Measurements from ENCODE around the gene LRCH4. TPM values are rescaled to one million over a fixed set of nuclear protein-coding genes. Genes with fewer than 3 reads are reported as not detected.
"Not testable (repeated sequence)": the region's sequence is repeated elsewhere in the genome, so short reads cannot be mapped to it uniquely, and the experiment has no call there.

Gene LRCH4
- total RNA-seq, 2 experiments from 2014 or later: 80.3 to 84.5 TPM

DNA sequence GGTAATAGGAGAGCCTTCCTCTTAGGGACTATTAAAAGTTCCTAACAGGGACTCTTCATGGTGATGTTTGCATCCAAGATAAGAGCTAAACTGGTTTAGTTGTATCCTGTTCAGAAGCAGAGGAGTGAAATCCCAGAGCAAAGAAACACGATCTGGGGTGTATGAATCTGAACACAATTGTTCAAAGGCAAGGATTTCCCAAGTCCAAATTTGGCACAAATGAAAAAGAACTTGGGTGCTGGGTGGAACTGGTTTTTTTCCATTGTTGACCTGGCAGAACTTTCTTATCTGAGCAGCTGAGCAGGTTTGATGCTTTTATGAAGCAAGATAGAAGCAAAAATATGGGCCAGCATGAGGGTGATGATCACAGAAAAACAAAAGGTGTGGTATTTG, 41.0 kb downstream of the LRCH4 start:
- CTCF ChIA-PET: interaction anchor here (0.7 to 4.1 kb wide), 8 partner anchors 14 to 75 kb away, joined by 3 to 34 read pairs (median 4); partner anchors contain the start of genes FBXO24 and LRCH4
- POLR2A ChIA-PET: interaction anchor here (0.5 to 2.2 kb wide), 5 partner anchors 11 to 330 kb away, joined by 3 to 14 read pairs (median 4); partner anchors contain the start of gene SRRT

DNA sequence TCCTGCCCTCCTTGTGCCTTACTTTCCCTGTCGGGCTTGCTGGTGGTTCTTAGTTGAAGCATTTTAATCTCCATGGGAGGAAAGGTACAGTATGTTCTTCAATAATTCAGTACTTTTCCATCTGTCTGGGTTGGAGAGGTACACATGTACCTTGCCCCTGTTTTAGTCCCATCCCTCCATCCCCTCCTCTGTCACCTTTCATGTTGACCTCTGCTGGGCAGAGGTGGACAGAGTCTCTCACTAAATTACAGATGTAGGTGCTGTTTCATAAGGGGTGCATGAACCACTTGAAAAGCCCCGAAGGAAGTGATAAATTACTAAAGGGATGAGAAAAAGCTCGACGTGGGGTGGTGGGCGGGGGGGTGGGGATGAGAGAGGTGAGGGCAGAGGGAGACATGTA, 41.5 kb downstream of the LRCH4 start:
- CTCF ChIA-PET: interaction anchor here (0.6 to 4.1 kb wide), 5 partner anchors 15 to 62 kb away, joined by 3 to 34 read pairs (median 15); no protein-coding TSS in a partner anchor
- POLR2A ChIA-PET: interaction anchor here (0.6 to 2.2 kb wide), 3 partner anchors 9 to 331 kb away, joined by 3 to 14 read pairs (median 3); partner anchors contain the start of gene SRRT

DNA sequence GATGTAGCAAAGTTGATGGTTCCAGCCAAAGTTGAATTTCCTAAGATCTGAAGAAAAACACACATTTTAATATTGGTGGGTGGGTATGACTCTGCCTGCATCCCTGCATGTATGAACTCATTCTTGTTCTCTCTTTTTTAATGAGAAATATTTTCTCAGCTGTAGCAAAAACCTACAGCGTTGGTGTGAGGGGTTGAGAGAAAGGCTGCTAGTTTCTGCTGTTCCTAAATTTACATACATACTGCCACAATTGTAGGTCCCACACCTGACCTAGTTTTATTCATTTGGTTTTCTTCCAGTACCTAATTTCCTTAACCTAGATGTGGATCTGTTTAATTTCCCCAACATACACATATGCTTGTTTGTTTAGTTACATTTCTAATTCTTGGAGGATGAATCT, 42.3 kb downstream of the LRCH4 start:
- POLR2A ChIA-PET: interaction anchor here (2.2 kb wide), 1 partner anchor 12 kb away, joined by 14 read pairs; no protein-coding TSS in a partner anchor
- CTCF ChIA-PET: interaction anchor here (0.6 to 3.1 kb wide), 7 partner anchors 16 to 60 kb away, joined by 3 to 15 read pairs (median 3); partner anchors contain the start of genes FBXO24, LRCH4 and NYAP1

DNA sequence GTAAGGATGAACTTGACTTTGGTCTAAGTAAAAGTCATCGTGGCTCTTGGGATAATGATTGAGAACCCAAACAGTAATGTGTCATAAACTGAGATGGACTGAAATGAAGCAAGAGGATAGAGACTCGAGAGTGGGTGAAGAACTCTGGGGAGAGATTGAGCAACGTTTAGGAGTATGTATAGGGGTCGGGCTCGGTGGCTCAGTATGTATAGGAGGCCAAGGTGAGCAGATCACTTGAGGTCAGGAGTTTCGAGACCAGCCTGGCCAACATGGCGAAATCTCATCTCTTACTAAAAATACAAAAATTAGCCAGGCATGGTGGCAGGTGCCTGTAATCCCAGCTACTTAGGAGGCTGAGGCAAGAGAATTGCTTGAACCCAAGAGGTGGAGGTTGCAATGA, 44.6 kb downstream of the LRCH4 start:
- POLR2A ChIA-PET: interaction anchor here (0.6 to 1.2 kb wide), 2 partner anchors 18 to 136 kb away, joined by 3 to 4 read pairs; no protein-coding TSS in a partner anchor

DNA sequence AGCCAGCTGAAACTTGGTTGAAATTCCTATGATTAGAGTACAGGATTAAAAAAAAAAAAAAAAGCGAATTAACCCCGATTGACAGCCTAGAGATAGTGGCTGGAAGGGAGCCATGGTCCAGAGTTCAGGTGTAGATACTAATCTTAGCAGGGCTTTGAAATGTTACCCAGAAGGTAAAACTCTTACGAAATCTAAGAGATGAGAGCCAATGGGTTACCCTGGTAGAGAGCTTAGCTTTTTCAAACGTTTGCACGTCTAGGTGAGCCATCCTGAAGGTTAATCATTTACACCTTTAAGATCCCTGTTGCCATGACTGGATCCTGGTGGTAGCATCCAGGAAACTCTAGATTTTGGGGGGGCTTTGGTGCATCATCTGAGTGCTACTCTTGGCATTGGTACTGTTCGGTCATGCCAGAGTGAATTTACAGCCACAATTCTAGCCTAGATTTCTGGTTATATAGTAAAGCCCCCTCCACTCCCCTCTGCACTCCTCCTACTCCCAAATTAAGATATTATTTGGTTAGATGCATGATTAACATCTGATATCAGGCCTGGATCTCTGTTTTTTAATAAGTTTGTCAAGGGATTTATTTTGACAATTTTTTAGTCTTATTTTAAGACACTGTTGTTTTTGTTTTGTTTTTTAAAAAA, 45.7 kb downstream of the LRCH4 start:
- CTCF ChIA-PET: interaction anchor here (0.7 to 3.1 kb wide), 3 partner anchors 19 to 21 kb away, joined by 4 to 15 read pairs (median 4); no protein-coding TSS in a partner anchor
- POLR2A ChIA-PET: no interaction called here

More for the DNA sequence above, 44.6 kb downstream of the LRCH4 start:
- CTCF ChIA-PET: interaction anchor here (0.6 to 3.1 kb wide), 2 partner anchors 18 to 303 kb away, joined by 4 to 15 read pairs; no protein-coding TSS in a partner anchor

DNA sequence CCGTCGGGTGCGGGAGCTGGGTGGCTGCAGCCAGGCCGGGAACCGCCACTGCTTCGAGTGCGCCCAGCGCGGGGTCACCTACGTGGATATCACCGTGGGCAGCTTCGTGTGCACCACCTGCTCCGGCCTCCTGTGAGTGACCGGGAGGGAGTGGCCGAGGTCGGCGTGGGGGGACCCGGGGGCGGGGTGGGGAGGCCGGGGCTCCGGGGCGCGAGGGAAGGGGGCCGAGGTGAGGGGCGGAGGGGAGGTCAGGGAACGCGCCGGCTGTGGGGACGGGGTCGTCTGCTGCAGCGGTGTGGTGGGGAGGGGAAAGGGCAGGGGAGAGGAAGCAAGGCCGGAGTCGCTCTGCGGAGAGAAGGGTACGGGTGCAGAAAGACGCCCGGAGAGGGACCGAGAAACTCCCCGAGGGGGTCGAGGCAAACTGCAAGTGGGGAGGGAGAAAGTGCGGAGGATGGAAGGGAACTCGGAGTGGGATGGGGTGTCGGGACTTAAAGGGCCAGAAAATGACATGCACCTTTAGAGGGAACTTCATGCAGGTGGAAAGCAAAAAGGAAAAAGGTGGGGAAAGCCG, 46.4 kb downstream of the LRCH4 start:
- CTCF ChIA-PET: interaction anchor here (0.7 to 1.7 kb wide), 6 partner anchors 9 to 166 kb away, joined by 3 to 8 read pairs (median 4); partner anchors contain the start of gene POP7

DNA sequence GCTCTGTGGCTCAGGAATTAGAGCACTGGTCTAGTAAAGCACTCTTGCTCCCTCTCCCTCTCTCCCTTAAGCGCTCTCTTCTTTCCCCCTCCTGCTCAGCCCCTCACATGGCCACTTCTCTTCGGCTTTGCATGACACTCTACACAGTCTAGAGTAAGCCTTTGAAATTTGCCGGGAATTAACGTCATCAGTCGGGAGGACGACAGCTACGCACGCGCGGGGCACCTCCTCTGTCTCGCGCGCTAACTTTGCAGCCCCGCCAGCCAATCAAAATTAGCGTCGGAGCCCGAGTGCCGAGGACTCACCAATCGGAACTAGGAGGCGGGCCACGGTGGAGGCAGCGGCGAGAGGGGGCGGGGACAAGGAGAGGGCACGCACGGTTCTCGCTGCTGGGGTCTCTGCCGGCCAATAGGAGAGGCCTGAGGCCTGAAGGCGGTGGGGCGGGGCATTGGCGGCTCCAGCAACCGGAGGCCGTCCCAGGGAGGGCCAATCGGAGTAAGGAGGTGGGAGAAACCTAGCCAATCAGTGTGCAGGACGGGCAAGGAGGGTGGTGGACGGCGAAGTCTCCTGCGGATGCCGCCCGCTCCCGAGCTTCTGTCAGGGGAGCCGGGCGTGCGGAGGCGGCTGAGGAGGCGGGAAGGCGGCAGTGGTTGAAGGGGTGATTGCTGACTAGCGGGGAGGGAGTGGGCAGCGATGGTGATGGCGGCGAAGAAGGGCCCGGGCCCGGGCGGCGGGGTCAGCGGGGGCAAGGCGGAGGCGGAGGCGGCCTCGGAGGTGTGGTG, 47.1 kb downstream of the LRCH4 start, which contains the start of gene AGFG2:
AGFG2 (plus strand) TSS at position 550 of the 782 bp plus-strand sequence; CDS start at position 694, 144 bp downstream.
- ChIA-PET CTCF (interaction anchor here (1.0 to 2.5 kb wide), 7 partner anchors 9 to 167 kb away, joined by 3 to 8 read pairs (median 4); partner anchors contain the start of gene POP7), POLR2A (interaction anchor here (0.7 to 1.3 kb wide), 4 partner anchors 11 to 21 kb away, joined by 3 to 5 read pairs (median 4); no protein-coding TSS in a partner anchor)

More for the DNA sequence above, 46.4 kb downstream of the LRCH4 start:
- POLR2A ChIA-PET: interaction anchor here (1.3 kb wide), 1 partner anchor 10 kb away, joined by 4 read pairs; no protein-coding TSS in a partner anchor

DNA sequence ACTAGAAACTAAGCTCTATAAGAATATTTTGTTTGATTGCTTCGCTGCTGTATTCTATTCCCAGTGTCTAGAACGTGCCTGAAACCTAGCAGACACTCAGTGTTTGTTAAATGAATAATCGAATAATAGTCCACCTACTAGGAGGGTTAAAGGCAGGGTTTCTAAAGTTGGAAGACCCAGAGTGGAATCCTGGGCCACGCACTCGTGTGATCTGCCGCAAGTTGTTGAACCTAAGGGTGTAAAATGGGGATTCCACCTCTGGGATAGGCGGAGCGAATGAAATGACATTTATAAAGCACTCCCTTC, 47.6 kb downstream of the LRCH4 start:
- ChIA-PET CTCF (interaction anchor here (1.1 to 2.5 kb wide), 5 partner anchors 11 to 61 kb away, joined by 3 to 8 read pairs (median 6); no protein-coding TSS in a partner anchor), POLR2A (interaction anchor here (1.0 to 1.2 kb wide), 2 partner anchors 17 to 21 kb away, joined by 3 to 5 read pairs; no protein-coding TSS in a partner anchor)

DNA sequence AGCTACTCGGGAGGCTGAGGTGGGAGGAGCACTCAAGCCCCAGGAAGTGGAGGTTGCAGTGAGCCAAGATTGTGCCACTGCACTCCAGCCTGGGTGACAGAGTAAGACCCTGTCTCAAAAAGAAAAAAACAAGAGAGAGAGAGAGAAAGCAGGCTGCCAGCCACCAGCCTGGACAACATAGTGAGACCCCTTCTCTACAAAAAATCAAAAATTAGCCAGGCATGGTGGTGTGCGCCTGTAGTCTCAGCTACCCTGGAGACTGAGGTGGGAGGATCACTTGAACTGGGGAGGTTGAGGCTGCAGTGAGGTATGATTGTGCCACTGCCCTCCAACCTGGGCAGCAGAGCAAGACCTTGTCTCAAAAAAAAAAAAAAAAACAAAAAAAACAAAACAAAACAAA, 49.2 kb downstream of the LRCH4 start:
- CTCF ChIA-PET: interaction anchor here (2.4 to 3.2 kb wide), 3 partner anchors 9 to 28 kb away, joined by 6 to 13 read pairs (median 8); no protein-coding TSS in a partner anchor
- POLR2A ChIA-PET: not testable (repeated sequence)

DNA sequence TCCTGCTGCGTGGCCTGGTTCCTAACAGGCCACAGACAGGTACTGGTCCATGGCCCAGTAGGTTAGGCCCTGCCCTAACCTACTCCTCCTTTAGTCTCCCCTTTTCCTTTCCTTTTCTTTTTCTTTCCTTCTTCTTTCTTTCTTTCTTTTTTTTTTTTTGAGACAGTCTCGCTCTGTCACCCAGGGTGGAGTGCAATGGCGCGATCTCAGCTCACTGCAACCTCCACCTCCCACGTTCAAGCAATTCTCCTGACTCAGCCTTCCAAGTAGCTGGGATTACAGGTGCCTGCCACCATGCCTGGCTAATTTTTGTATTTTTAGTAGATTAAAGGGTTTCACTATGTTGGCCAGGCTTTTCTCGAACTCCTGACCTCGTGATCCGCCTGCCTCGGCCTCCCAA, 49.9 kb downstream of the LRCH4 start:
- POLR2A ChIA-PET: not testable (repeated sequence)
- CTCF ChIA-PET: interaction anchor here (2.0 to 3.2 kb wide), 3 partner anchors 8 to 53 kb away, joined by 6 to 13 read pairs (median 6); no protein-coding TSS in a partner anchor

DNA sequence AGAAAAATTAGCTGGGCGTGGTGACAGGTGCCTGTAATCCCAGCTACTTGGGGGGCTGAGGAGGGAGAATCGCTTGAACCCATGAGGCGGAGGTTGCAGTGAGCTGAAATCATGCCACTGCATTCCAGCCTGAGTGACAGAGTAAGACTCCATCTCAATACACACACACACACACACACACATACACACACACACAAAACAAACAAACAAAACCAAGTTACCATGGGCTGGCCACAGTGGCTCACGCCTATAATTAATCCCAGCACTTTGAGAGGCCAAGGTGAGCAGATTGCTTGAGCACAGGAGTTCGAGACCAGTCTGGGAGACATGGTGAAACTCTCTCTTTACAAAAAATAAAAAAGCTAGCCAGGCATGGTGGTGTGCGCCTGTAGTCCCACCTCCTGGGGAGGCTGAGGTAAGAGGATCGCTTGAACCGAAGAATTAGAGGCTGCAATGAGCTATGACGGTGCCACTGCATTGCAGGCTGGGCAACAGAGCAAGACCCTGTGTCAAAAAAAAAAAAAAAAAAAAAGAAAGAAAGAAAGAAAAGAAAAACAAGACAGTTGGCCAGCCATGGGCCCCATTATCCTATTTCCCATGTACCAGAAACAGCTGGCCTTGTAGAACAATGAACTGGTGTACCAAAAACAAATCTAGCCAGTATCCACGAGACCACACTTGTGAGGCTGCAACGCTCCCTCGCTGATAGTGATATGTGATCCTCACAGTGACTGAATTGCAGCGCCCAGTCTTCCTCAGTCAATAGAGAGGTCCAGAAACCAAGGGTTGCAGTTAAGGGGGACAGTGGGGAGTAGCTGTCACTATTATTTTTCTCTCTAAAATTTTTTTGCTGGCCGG, 53.5 kb downstream of the LRCH4 start:
- ChIA-PET POLR2A (interaction anchor here (0.6 kb wide), 1 partner anchor 13 kb away, joined by 8 read pairs; no protein-coding TSS in a partner anchor), CTCF (interaction anchor here (0.8 to 1.2 kb wide), 2 partner anchors 21 to 50 kb away, joined by 3 to 4 read pairs; no protein-coding TSS in a partner anchor)

DNA sequence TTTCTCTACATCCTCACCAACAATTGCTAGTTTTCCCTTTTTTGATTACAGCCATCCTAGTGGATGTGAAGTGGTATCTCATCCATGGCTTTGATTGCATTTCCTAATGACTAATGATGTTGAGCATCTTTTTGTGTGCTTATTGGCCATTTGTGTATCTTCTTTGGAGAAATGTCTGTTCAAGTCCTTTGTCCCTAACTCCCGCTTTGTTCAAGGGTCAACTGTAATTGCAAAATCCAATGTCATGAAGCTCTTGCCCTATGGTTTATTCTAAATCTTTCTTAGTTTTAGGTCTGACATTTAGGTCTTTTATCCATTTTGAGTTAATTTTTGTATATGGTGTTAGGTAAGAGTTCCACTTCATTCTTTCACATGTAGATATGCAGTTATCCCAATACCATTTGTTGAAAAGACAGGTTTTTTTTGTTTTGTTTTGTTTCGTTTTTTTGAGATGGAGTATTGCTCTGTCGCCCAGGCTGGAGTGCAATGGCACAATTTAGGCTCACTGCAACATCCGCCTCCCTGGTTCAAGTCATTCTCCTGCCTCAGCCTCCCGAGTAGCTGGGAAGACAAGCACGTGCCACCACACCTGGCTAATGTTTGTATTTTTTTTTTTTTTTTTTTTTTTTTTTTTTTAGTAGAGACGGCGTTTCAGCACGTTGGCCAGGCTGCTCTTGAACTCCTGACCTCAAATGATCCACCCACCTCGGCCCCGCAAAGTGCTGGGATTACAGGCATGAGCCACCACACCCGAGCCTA, 57.6 kb downstream of the LRCH4 start:
- POLR2A ChIA-PET: interaction anchor here (0.6 to 1.3 kb wide), 3 partner anchors 15 to 31 kb away, joined by 3 to 6 read pairs (median 4); no protein-coding TSS in a partner anchor
- CTCF ChIA-PET: interaction anchor here (1.3 to 1.7 kb wide), 3 partner anchors 9 to 31 kb away, joined by 3 to 6 read pairs (median 4); no protein-coding TSS in a partner anchor

Other genes starting within 250 kb of the LRCH4 start
- gene PILRB, start 228.0 kb downstream of the LRCH4 start, total RNA-seq: 10 to 100 TPM; 29.9 to 36.7 TPM
- under 1 TPM; 0.30 to 0.48 TPM for gene PILRA, start 212.6 kb downstream of the LRCH4 start, total RNA-seq
- gene ZCWPW1, start 157.4 kb downstream of the LRCH4 start, total RNA-seq: 1 to 10 TPM; 2.3 TPM
- 10 to 100 TPM; 69.9 to 70.3 TPM for gene MEPCE, start 156.3 kb downstream of the LRCH4 start, total RNA-seq
- gene PPP1R35, start 149.6 kb downstream of the LRCH4 start, total RNA-seq: 10 to 100 TPM; 47.3 to 47.8 TPM
- 1 to 10 TPM; 1.4 to 1.6 TPM for gene SPACDR, start 121.9 kb downstream of the LRCH4 start, total RNA-seq
- gene TSC22D4, start 106.9 kb downstream of the LRCH4 start, total RNA-seq: 10 to 100 TPM; 90.9 to 95.0 TPM
- gene NYAP1, start 102.2 kb downstream of the LRCH4 start, total RNA-seq: under 1 TPM; 0.13 to 0.15 TPM
- gene AGFG2, start 46.9 kb downstream of the LRCH4 start, total RNA-seq: 10 to 100 TPM; 64.1 to 64.8 TPM
- gene SAP25, start 12.2 kb downstream of the LRCH4 start, total RNA-seq: 1 to 10 TPM; 5.6 to 7.5 TPM
- gene FBXO24, start 199 bp upstream of the LRCH4 start, total RNA-seq: under 1 TPM; 0.36 TPM
- gene PCOLCE, start 16.2 kb upstream of the LRCH4 start, total RNA-seq: 1 to 10 TPM; 6.3 to 8.1 TPM
- gene MOSPD3, start 26.4 kb upstream of the LRCH4 start, total RNA-seq: 10 to 100 TPM; 15.4 to 16.7 TPM
- 10 to 100 TPM; 17.7 to 21.8 TPM for gene TFR2, start 55.4 kb upstream of the LRCH4 start, total RNA-seq
- not detected for gene ACTL6B, start 70.3 kb upstream of the LRCH4 start, total RNA-seq
- gene GNB2, start 87.6 kb upstream of the LRCH4 start, total RNA-seq: 100 to 1,000 TPM; 235 to 241 TPM
- 10 to 100 TPM; 47.8 to 48.6 TPM for gene GIGYF1, start 108.1 kb upstream of the LRCH4 start, total RNA-seq
- gene POP7, start 120.0 kb upstream of the LRCH4 start, total RNA-seq: 10 to 100 TPM; 82.3 to 85.9 TPM
- gene EPO, start 134.3 kb upstream of the LRCH4 start, total RNA-seq: under 1 TPM in 1 of 2 experiments, not detected in 1; 0.15 TPM
- not detected for gene ZAN, start 147.5 kb upstream of the LRCH4 start, total RNA-seq
- gene EPHB4, start 241.4 kb upstream of the LRCH4 start, total RNA-seq: 1 to 10 TPM; 2.9 to 3.5 TPM

Measured in activated CD8-positive, alpha-beta memory T cell treated with anti-CD3 and anti-CD28 coated beads for 36 hours (primary cell).